AG09309 (cell line): ENCODE results near the gene RASGRP1.

ENCODE experiments used
- DNase-seq: peaks from one replicate; pipeline ENCODE4 v3.0.0-alpha.2; 2010; ENCODE audit warnings: low read depth
- H3K4me3 ChIP-seq: 2 replicates; pipeline ENCODE4 v1.5.1; 2011; ENCODE audit warnings: mild to moderate bottlenecking, low read depth, low read length, moderate library complexity; ENCODE audit not compliant: control insufficient read depth
- CTCF ChIP-seq: IDR thresholded peaks from 2 replicates; pipeline ENCODE4 v1.5.1; 2011; ENCODE audit warnings: mild to moderate bottlenecking, low read depth, low read length, inconsistent platforms; ENCODE audit not compliant: insufficient read depth, control insufficient read depth; ENCODE audit errors: missing control alignments

The RASGRP1 gene

GRCh38 chr15:38559131-38559530, 5.5 kb downstream of the RASGRP1 start:
- H3K4me3 ChIP-seq = no peak overlapping the region
- no peak for DNase-seq
- no peak for TF ChIP-seq CTCF

GRCh38 chr15:38558372-38559059, 6.1 kb downstream of the RASGRP1 start:
- no peak for TF ChIP-seq CTCF
- DNase-seq = no peak
- no peak overlapping the region for H3K4me3 ChIP-seq

GRCh38 chr15:38557921-38558320, 6.7 kb downstream of the RASGRP1 start:
- no peak for DNase-seq
- H3K4me3 ChIP-seq = no peak overlapping the region
- no peak for TF ChIP-seq CTCF

GRCh38 chr15:38555686-38556334, 8.8 kb downstream of the RASGRP1 start:
- no peak for TF ChIP-seq CTCF
- no peak overlapping the region for H3K4me3 ChIP-seq
- peak; percentile 51 for DNase-seq

- no peak overlapping the region for H3K4me3 ChIP-seq
- no peak for TF ChIP-seq CTCF
- DNase-seq = no peak
These were observed 10.3 kb downstream of the RASGRP1 start for GRCh38 chr15:38554354-38554753.

GRCh38 chr15:38553071-38553470, 11.5 kb downstream of the RASGRP1 start:
- no peak overlapping the region for H3K4me3 ChIP-seq
- no peak for TF ChIP-seq CTCF
- no peak for DNase-seq
